ENCODE data around the gene SPAG17.

Gene SPAG17

DNA sequence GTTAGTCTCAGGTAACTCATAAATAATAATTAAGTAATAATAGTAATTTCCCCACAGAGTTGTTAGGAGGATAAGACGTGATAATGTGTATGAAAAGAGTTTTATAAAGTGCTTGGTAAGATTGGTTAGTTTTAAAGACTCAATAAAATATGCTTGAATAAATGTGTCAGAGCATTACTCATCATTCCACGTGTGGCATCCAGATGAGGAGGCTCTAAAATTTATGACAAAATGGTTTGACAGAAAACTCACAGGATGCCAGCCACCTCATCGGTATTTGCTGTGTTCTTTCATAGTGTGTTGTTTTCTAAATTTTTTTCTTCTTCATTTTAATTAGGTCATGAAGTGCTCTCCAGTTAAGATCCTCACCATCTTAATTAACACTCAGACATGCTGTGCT is 19.1 kb upstream of the SPAG17 start:
- no peak for DNase-seq
- Histone ChIP-seq H3K4me3 (ENCODE audit: low read depth, low read length) (no peak overlapping the region), H3K27me3 (ENCODE audit: insufficient read depth, low read depth, severe bottlenecking) (peaks cover 2% of the 10 kb centered on the region), H3K36me3 (no peaks in the 10 kb centered on the region), H3K9me3 (ENCODE audit: severe bottlenecking) (no peaks in the 10 kb centered on the region), H3K27ac (no peak overlapping the region)
- TF ChIP-seq, protein P1, sequence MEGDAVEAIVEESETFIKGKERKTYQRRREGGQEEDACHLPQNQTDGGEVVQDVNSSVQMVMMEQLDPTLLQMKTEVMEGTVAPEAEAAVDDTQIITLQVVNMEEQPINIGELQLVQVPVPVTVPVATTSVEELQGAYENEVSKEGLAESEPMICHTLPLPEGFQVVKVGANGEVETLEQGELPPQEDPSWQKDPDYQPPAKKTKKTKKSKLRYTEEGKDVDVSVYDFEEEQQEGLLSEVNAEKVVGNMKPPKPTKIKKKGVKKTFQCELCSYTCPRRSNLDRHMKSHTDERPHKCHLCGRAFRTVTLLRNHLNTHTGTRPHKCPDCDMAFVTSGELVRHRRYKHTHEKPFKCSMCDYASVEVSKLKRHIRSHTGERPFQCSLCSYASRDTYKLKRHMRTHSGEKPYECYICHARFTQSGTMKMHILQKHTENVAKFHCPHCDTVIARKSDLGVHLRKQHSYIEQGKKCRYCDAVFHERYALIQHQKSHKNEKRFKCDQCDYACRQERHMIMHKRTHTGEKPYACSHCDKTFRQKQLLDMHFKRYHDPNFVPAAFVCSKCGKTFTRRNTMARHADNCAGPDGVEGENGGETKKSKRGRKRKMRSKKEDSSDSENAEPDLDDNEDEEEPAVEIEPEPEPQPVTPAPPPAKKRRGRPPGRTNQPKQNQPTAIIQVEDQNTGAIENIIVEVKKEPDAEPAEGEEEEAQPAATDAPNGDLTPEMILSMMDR (IDR thresholded peaks at IDR 0.05; ENCODE audit: low read depth, low read length) = no peak

DNA sequence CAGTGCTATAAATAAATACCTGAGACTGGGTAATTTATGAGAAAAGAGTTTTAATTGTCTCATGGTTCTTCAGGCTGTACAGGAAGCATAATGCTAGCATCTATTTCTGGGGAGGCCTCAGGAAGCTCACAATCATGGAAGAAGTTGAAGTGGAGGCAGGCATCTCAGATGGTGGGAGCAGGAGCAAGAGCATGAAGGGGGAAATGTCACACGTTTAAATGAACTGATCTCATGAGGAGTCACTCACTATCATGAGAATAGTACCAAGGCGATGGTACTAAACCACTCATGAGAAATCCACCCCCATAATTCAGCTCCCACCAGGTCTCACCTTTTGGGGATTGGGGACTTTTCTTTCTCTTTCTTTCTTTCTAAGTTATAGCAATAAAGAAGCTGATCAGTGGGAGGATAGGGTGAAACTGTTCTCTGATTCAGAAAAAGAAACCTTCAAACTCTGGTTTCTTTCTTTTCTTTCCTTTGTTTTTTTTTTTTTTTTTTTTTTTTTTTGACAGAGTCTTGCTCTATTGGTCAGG is 17.1 kb upstream of the SPAG17 start:
- DNase-seq = no peak
- Histone ChIP-seq H3K27ac (no peak overlapping the region), H3K27me3 (ENCODE audit: insufficient read depth, low read depth, severe bottlenecking) (peaks cover 2% of the 10 kb centered on the region), H3K4me3 (ENCODE audit: low read depth, low read length) (no peak overlapping the region), H3K36me3 (no peaks in the 10 kb centered on the region), H3K9me3 (ENCODE audit: severe bottlenecking) (no peaks in the 10 kb centered on the region)
- TF ChIP-seq, protein P1 (IDR thresholded peaks at IDR 0.05; ENCODE audit: low read depth, low read length) = no peak

DNA sequence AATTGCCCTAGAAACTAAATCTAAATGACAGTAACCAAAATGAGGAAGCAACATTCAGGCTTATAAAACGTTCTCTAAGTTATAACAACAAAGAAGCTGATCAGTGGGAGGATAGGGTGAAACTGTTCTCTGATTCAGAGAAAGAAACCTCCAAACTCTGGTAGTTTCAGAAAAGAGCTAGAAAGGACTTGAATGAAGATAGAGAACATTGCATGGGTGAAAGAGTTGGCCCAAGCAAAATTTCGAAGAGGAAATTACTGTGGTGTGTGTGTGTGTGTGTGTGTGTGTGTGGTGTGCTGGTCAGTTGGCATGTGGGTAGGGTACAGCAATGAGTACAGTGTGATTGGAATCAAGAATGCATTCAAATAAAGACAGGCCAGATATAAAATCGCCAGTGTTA is 16.5 kb upstream of the SPAG17 start:
- DNase-seq = no peak
- H3K4me3 ChIP-seq (ENCODE audit: low read depth, low read length) = no peak overlapping the region
- H3K27me3 ChIP-seq (ENCODE audit: insufficient read depth, low read depth, severe bottlenecking) = peaks cover 2% of the 10 kb centered on the region
- TF ChIP-seq, protein P1 (IDR thresholded peaks at IDR 0.05; ENCODE audit: low read depth, low read length) = no peak
- H3K27ac ChIP-seq = no peak overlapping the region
- no peaks in the 10 kb centered on the region for H3K36me3 ChIP-seq
- no peaks in the 10 kb centered on the region for H3K9me3 ChIP-seq (ENCODE audit: severe bottlenecking)

DNA sequence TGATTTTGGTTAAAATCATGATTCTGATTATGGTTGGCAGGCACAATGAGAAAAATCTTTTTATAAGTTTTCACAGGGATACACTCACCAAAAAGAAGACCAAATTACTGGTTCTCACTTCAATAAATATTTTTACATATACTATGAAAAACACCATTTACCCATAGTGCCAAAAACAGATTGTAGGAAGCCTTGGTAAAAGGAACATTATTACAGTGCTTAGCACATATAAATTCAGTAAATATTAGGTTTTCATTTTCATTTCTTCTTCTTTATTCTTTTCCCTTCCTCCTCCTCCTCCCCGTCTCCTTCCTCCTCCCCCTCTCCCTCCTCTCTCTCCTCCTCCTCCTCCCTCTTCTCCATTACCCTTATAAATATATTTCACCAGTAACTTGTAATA is 15.8 kb upstream of the SPAG17 start:
- Histone ChIP-seq H3K4me3 (ENCODE audit: low read depth, low read length) (no peak overlapping the region), H3K36me3 (no peaks in the 10 kb centered on the region), H3K27ac (no peak overlapping the region), H3K27me3 (ENCODE audit: insufficient read depth, low read depth, severe bottlenecking) (peaks cover 2% of the 10 kb centered on the region), H3K9me3 (ENCODE audit: severe bottlenecking) (no peaks in the 10 kb centered on the region)
- TF ChIP-seq, protein P1 (IDR thresholded peaks at IDR 0.05; ENCODE audit: low read depth, low read length) = no peak
- DNase-seq = no peak

DNA sequence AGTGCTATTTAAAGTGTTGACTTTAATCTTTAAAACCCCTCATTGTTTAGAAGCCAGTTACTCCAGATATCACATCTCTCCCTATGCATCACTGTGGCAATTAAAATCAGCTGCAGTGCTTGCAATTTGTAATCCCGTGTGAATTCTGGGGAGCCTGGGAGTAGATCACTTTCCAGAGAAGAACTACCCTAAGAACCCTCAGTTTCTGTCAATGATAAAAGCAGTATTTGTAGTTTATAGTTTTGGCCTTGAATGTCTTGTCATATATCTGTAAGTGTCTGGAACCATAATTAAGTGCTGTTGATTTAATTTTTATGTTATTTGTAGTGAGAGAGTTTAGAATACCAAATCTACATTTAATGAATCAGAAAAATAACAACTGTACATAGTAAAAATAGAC is 5.5 kb upstream of the SPAG17 start:
- DNase-seq = no peak
- Histone ChIP-seq H3K27ac (no peak overlapping the region), H3K36me3 (no peaks in the 10 kb centered on the region), H3K27me3 (ENCODE audit: insufficient read depth, low read depth, severe bottlenecking) (no peaks in the 10 kb centered on the region), H3K9me3 (ENCODE audit: severe bottlenecking) (no peaks in the 10 kb centered on the region), H3K4me3 (ENCODE audit: low read depth, low read length) (no peak overlapping the region)
- TF ChIP-seq, protein P1 (IDR thresholded peaks at IDR 0.05; ENCODE audit: low read depth, low read length) = no peak

DNA sequence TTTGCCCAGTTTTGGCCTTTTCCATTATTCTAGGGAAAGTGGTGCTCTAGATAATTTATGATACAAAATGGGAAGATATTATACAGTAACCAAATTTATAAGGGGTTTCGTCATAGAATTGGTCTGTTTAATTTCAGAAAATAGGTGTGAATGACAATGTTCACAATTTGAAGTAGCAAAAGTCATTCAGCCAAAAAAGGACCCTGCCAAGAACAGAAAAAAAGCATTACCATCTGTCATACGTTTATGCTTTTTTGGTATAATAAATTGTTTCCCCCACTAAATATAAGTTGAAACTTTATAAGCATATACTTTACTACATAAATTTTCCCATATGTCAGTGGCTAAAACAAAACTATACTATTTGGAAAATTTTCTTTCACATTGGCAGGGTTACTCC is 4.5 kb upstream of the SPAG17 start:
- H3K9me3 ChIP-seq (ENCODE audit: severe bottlenecking) = no peaks in the 10 kb centered on the region
- no peaks in the 10 kb centered on the region for H3K27me3 ChIP-seq (ENCODE audit: insufficient read depth, low read depth, severe bottlenecking)
- no peak overlapping the region for H3K27ac ChIP-seq
- no peak for DNase-seq
- H3K36me3 ChIP-seq = no peaks in the 10 kb centered on the region
- no peak overlapping the region for H3K4me3 ChIP-seq (ENCODE audit: low read depth, low read length)
- TF ChIP-seq, protein P1 (IDR thresholded peaks at IDR 0.05; ENCODE audit: low read depth, low read length) = no peak
